HepG2 (cell line): ENCODE measurements around the gene SBNO2. TPM values are rescaled to one million over a fixed set of nuclear protein-coding genes. Genes with fewer than 3 reads are reported as not detected.

Experiments used
- ATAC-seq: fragments of 200-7000 bp; cut with Tn5 transposase; 3 replicates; pipeline ENCODE4 v1.9.1; 2020; ENCODE audit warnings: mild to moderate bottlenecking, moderate library complexity
- BruUV-seq: library from RNA; stranded (reverse); fragments of 400-500 nt; replicated peaks from 2 replicates; lab custom pipeline; 2021; lab: Mats Ljungman, UMichigan
- CTCF ChIA-PET: fragments of 300-600 bp; formaldehyde crosslinking; extraction: SDS; loops from one replicate; lab custom pipeline; 2021; ENCODE audit warnings: low total read pairs, inconsistent platforms, low intra/inter-chr PET ratio; lab: Yijun Ruan, JAX
- POLR2A ChIA-PET: fragments of 350-600 bp; sonication (Branson Sonifier 250); formaldehyde crosslinking; loops from one replicate; lab custom pipeline; 2020; ENCODE audit warnings: antibody characterized with exemption, inconsistent platforms; lab: Yijun Ruan, JAX
- DNase-seq: peaks from one replicate; pipeline ENCODE4 v3.0.0-alpha.2; 2015; ENCODE audit warnings: low spot score
- FAIRE-seq: peaks from 3 replicates; lab custom pipeline; 2011; peaks lifted over from hg19 to GRCh38; lab: Jason Lieb, UNC
- H2AFZ ChIP-seq: one replicate; pipeline ENCODE4 v1.6.1; 2011; ENCODE audit warnings: low read length, inconsistent platforms
- H3K27ac ChIP-seq: fragments of 300-600 bp; 3 replicates; pipeline ENCODE4 v1.8.0; 2011; ENCODE audit warnings: mixed run types, mild to moderate bottlenecking, mixed read lengths, low read length, inconsistent platforms; ENCODE audit not compliant: insufficient read depth; ENCODE audit errors: extremely low read length
- H3K27me3 ChIP-seq, 2 experiments: fragments of 200-600 bp in 1 of 2; 2 replicates in 1 of 2; 3 replicates in 1 of 2; pipeline versions ENCODE4 v1.6.0 to v1.8.0; 2011; ENCODE audit warnings: low read length in 2 of 2, mild to moderate bottlenecking in 2 of 2, moderate library complexity in 2 of 2, inconsistent platforms in 1 of 2; ENCODE audit not compliant: insufficient read depth in 2 of 2, control insufficient read depth in 1 of 2
- H3K36me3 ChIP-seq, 2 experiments: fragments of 200-600 bp in 1 of 2; replicated peaks in 1 of 2; 2 replicates in 1 of 2; 3 replicates in 1 of 2; pipeline versions ENCODE4 v1.5.1 to v1.8.0; 2011; ENCODE audit warnings: low read length in 2 of 2, inconsistent platforms in 1 of 2; ENCODE audit not compliant: insufficient read depth in 2 of 2, control insufficient read depth in 1 of 2
- H3K4me1 ChIP-seq: 2 replicates; pipeline ENCODE4 v1.5.1; 2012; ENCODE audit warnings: low read length, inconsistent platforms; ENCODE audit not compliant: insufficient read depth
- H3K4me2 ChIP-seq: 2 replicates; pipeline ENCODE4 v1.6.0; 2011; ENCODE audit warnings: low read depth, low read length, inconsistent platforms
- H3K4me3 ChIP-seq, 3 experiments: fragments of 200-600 bp in 1 of 3; sonication (generic), shearing (Covaris generic) in 1 of 3; replicated peaks in 1 of 3; 2 replicates each; pipeline ENCODE4 v1.5.1; 2011 to 2016; ENCODE audit warnings: low read length in 3 of 3, inconsistent platforms in 2 of 3, low read depth in 2 of 3, mild to moderate bottlenecking in 2 of 3, control low read depth in 1 of 3, mixed read lengths in 1 of 3; ENCODE audit not compliant: insufficient read depth in 1 of 3
- H3K79me2 ChIP-seq: one replicate; pipeline ENCODE4 v1.6.1; 2011; ENCODE audit warnings: low read length, inconsistent platforms; ENCODE audit not compliant: insufficient read depth
- H3K9ac ChIP-seq: 2 replicates; pipeline ENCODE4 v1.6.0; 2011; ENCODE audit warnings: mild to moderate bottlenecking, low read depth, low read length, inconsistent platforms; ENCODE audit not compliant: insufficient read depth
- H3K9me3 ChIP-seq: 2 replicates; pipeline ENCODE4 v1.5.1; 2012; ENCODE audit warnings: mild to moderate bottlenecking, low read length
- H4K20me1 ChIP-seq: 2 replicates; pipeline ENCODE4 v1.6.0; 2011; ENCODE audit warnings: inconsistent platforms, mild to moderate bottlenecking, low read length, moderate library complexity; ENCODE audit not compliant: insufficient read depth
- CREB1 ChIP-seq, 2 experiments: fragments of 450-650 bp in 1 of 2; IDR thresholded peaks; 2 replicates each; pipeline ENCODE4 v1.6.1; 2016 to 2017; ENCODE audit warnings: control low read depth in 1 of 2, mild to moderate bottlenecking in 1 of 2, missing compliant biosample characterization in 1 of 2, missing genetic modification characterization in 1 of 2
- DPF2 ChIP-seq: sonication (generic); formaldehyde crosslinking; IDR thresholded peaks from 2 replicates; pipeline ENCODE4 v1.4.0; 2020; ENCODE audit warnings: mild to moderate bottlenecking, low read depth, missing genetic modification reagents, borderline replicate concordance
- E2F5 ChIP-seq: sonication (generic); formaldehyde crosslinking; conservative IDR thresholded peaks from 2 replicates; pipeline ENCODE4 v1.4.0; 2020; ENCODE audit warnings: missing genetic modification reagents
- HDAC1 ChIP-seq: sonication (generic); formaldehyde crosslinking; IDR thresholded peaks from 2 replicates; pipeline ENCODE4 v1.5.1; 2020; ENCODE audit warnings: mild to moderate bottlenecking, missing genetic modification reagents
- MIXL1 ChIP-seq: IDR thresholded peaks from 2 replicates; pipeline ENCODE4 v1.6.1; 2016
- MTERF4 ChIP-seq: sonication (generic); formaldehyde crosslinking; IDR thresholded peaks from 2 replicates; pipeline ENCODE4 v1.8.0; 2023; ENCODE audit warnings: mild to moderate bottlenecking, missing genetic modification reagents
- ZBTB25 ChIP-seq: IDR thresholded peaks from 2 replicates; pipeline ENCODE4 v1.6.1; 2018; ENCODE audit warnings: missing genetic modification reagents
- ZNF12 ChIP-seq: sonication (generic); formaldehyde crosslinking; IDR thresholded peaks from 2 replicates; pipeline ENCODE4 v1.5.0; 2020; ENCODE audit warnings: missing genetic modification reagents
- ZNF205 ChIP-seq: IDR thresholded peaks from 2 replicates; pipeline ENCODE4 v1.6.1; 2018; ENCODE audit warnings: missing biosample characterization, missing genetic modification reagents
- ZNF672 ChIP-seq: sonication (generic); formaldehyde crosslinking; IDR thresholded peaks from 2 replicates; pipeline ENCODE4 v1.8.1; 2022; ENCODE audit warnings: missing genetic modification reagents
- WGBS: methylation state at CpG from one replicate; pipeline ENCODE4 v1.1.6; 2017; ENCODE audit warnings: low lambda C conversion rate; 5-methylcytosine and 5-hydroxymethylcytosine counted together
- in situ Hi-C: cut with HindIII; loops from 2 replicates; pipeline ENCODE4 v1.10.0; 2017; ENCODE audit warnings: low pct_unique_long_range_greater_than_20kb; ENCODE audit not compliant: extremely low pct_ligation_motif_present
- intact Hi-C: fragments of 100-400 bp; cut with micrococcal nuclease; formaldehyde crosslinking; loops from one replicate; pipeline ENCODE4 v1.10.0; 2022; ENCODE audit not compliant: unreplicated experiment
- polyA plus RNA-seq, 8 experiments: library from polyadenylated mRNA; depleted of rRNA in 3 of 8; stranded (reverse) in 7 of 8; unstranded in 1 of 8; fragments of >200 nt; fragmentation: Illumina TruSeq in 4 of 8; extraction: Trizol in 4 of 8; gene quantifications; 2 replicates each; pipeline versions ENCODE4 v1.2.1 to v1.2.3, GENCODE V29; 2011 to 2016; ENCODE audit warnings: low read depth in 4 of 8, missing spikeins in 1 of 8, mixed read lengths in 1 of 8; ENCODE audit not compliant: insufficient read depth in 1 of 8
- total RNA-seq, 5 experiments: library from RNA; depleted of rRNA; stranded (reverse); fragments of >200 nt; fragmentation: Illumina TruSeq; extraction: Trizol; gene quantifications; 2 replicates each; pipeline ENCODE4 v1.2.3, GENCODE V29; 2016; ENCODE audit warnings: low read depth in 1 of 5
- TF ChIP-seq, protein P1 (sequence below): sonication (generic); formaldehyde crosslinking; IDR thresholded peaks from 2 replicates; pipeline ENCODE4 v1.4.0; 2020; ENCODE audit warnings: mild to moderate bottlenecking, missing genetic modification reagents
- TF ChIP-seq, protein P2 (sequence below): sonication (generic); formaldehyde crosslinking; IDR thresholded peaks from 2 replicates; pipeline ENCODE4 v1.4.0; 2020; ENCODE audit warnings: missing genetic modification reagents

The SBNO2 gene
- total and polyA plus RNA-seq, 2 of the 13 experiments (the other 11 are each of a cell fraction or from before 2014, with no cell fraction given) = 8.6 to 10.4 TPM

GRCh38 chr19:1132552-1133383, 41.3 kb downstream of the SBNO2 start:
- BruUV-seq = no TSS peak
- 97% methylated on average over 29 of the region's 48 CpGs for WGBS
- no peaks in the 10 kb centered on the region for H4K20me1 ChIP-seq
- H2AFZ ChIP-seq = no peak overlapping the region
- ATAC-seq = no peak
- no peak overlapping the region for H3K27ac ChIP-seq
- no peak for FAIRE-seq
- no peak overlapping the region for H3K4me3 ChIP-seq
- H3K4me1 ChIP-seq = peaks cover 16% of the 10 kb centered on the region; the same call in 1 of the 2 replicates
- no peak for DNase-seq
- H3K9ac ChIP-seq = no peak overlapping the region
- CTCF ChIA-PET = no interaction called here
- POLR2A ChIA-PET = no interaction called here
- peaks cover 1 to 9% of the 10 kb centered on the region in 2 experiments; a peak in 2 of 5 replicates for H3K36me3 ChIP-seq
- no peaks in the 10 kb centered on the region for H3K27me3 ChIP-seq
- in situ Hi-C loops (no loop called here), intact Hi-C loops (no loop called here)
- H3K4me2 ChIP-seq = no peak overlapping the region
- H3K79me2 ChIP-seq = peaks cover 2% of the 10 kb centered on the region
- no peaks in the 10 kb centered on the region for H3K9me3 ChIP-seq
- TF ChIP-seq ZNF672 (CRISPR knock-in tag) (no peak), ZBTB25 (CRISPR knock-in tag) (no peak), MTERF4 (CRISPR knock-in tag) (no peak), ZNF12 (no peak), HDAC1 (CRISPR knock-in tag) (no peak), ZNF205 (CRISPR knock-in tag) (no peak), E2F5 (CRISPR knock-in tag) (no peak), CREB1 (IDR thresholded peaks at IDR 0.05) (no peak), CREB1 (CRISPR knock-in tag; IDR thresholded peaks at IDR 0.05) (no peak), MIXL1 (CRISPR knock-in tag) (no peak), DPF2 (no peak)
- TF ChIP-seq, protein P1, sequence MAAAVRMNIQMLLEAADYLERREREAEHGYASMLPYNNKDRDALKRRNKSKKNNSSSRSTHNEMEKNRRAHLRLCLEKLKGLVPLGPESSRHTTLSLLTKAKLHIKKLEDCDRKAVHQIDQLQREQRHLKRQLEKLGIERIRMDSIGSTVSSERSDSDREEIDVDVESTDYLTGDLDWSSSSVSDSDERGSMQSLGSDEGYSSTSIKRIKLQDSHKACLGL (CRISPR knock-in tag) = no peak
- TF ChIP-seq, protein P2, sequence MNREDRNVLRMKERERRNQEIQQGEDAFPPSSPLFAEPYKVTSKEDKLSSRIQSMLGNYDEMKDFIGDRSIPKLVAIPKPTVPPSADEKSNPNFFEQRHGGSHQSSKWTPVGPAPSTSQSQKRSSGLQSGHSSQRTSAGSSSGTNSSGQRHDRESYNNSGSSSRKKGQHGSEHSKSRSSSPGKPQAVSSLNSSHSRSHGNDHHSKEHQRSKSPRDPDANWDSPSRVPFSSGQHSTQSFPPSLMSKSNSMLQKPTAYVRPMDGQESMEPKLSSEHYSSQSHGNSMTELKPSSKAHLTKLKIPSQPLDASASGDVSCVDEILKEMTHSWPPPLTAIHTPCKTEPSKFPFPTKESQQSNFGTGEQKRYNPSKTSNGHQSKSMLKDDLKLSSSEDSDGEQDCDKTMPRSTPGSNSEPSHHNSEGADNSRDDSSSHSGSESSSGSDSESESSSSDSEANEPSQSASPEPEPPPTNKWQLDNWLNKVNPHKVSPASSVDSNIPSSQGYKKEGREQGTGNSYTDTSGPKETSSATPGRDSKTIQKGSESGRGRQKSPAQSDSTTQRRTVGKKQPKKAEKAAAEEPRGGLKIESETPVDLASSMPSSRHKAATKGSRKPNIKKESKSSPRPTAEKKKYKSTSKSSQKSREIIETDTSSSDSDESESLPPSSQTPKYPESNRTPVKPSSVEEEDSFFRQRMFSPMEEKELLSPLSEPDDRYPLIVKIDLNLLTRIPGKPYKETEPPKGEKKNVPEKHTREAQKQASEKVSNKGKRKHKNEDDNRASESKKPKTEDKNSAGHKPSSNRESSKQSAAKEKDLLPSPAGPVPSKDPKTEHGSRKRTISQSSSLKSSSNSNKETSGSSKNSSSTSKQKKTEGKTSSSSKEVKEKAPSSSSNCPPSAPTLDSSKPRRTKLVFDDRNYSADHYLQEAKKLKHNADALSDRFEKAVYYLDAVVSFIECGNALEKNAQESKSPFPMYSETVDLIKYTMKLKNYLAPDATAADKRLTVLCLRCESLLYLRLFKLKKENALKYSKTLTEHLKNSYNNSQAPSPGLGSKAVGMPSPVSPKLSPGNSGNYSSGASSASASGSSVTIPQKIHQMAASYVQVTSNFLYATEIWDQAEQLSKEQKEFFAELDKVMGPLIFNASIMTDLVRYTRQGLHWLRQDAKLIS (CRISPR knock-in tag) = no peak
